Measurements from ENCODE around the gene TRIM72.
"Not testable (repeated sequence)": the region's sequence is repeated elsewhere in the genome, so short reads cannot be mapped to it uniquely, and the experiment has no call there.

The TRIM72 gene

DNA sequence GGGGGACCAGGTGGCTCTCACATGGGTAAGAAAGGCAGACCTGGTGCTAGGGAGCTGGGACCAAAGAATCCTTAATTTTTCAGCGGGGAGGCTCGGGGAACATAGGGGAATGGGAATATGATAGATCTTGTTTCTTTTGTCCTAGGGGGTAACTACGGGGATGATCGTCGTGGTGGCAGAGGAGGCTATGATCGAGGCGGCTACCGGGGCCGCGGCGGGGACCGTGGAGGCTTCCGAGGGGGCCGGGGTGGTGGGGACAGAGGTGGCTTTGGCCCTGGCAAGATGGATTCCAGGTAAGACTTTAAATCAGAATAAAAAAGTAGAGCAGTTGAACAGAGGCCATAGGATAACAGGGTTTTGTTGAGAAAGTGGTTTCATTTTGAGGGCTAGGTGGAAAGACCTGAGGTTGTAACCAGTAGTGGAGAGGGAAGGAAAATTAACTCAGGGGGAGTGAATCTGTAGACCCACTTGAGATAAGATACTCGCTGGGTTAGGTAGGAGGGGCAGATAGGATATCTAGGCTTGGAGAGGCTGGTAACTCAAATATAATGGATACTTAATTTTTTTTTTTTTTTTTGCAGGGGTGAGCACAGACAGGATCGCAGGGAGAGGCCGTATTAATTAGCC is 23.0 kb upstream of the TRIM72 start:
- DNase-seq (ENCODE audit: low read depth, low spot score) = no peak

DNA sequence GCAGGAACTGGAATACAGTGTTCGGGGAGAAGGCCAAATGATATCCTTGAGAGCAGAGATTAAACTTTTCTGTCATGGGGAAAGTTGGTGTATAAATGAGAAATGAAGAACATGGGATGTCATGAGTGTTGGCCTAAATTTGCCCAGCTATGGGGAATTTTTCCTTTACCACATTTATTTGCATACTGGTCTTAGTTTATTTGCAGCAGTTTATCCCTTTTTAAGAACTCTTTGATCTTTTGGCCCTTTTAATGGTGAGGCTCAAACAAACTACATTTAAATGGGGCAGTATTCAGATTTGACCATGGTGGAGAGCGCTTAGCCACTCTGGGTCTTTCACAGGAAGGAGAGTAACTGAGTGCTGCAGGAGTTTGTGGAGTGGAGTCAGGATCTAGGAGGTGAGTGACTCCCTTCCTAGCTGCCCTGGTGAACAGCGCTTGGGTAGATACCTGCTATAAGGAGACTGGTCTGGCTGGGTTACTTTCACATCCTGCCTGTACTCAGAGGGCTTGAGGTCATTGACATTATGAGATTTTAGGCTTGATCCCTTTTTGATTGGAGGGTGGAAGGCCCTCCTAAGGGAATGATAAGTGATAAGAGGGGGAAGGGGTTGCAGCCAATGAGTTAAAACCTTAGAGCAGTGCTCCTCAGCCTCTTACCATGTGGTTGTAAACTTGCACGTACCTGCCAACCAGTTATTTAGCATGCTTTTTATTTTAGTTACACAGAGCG is 22.1 kb upstream of the TRIM72 start:
- DNase-seq (ENCODE audit: low read depth, low spot score) = no peak

DNA sequence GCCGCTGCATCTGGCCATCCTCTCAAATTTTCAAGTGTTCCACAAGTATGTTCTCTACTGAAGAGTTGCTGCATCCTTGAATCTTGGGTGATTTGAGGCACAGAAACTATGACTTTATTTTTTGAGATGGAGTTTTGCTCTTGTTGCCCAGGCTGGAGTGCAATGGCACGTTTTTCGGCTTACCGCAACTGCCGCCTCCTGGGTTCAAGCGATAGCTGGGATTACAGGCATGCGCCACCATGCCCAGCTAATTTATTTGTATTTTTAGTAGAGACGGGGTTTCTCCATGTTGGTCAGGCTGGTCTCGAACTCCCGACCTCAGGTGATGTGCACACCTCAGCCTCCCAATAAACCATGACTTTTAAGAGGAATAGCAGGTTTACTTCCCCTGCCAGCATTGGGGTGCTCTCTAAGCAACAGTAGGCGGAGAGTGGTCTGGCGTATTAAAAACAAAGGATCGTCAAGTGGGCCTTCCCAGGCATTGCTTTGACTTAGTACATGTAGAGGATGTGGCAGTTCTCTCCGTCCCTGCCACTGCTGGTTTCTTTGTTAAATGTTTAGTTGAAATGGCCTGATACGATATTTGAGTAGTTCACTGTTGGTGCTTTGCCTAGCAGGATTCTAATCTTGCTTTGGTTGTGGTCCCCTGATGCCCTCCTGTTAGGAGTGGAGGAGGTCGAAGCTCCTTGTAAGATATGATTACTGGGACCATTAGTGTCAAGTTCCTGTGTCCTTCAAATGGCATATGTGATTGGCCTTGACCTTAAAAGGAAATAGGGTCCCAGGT is 20.9 kb upstream of the TRIM72 start:
- DNase-seq (ENCODE audit: low read depth, low spot score) = no peak

GRCh38 chr16:31193874-31194273 is 20.0 kb upstream of the TRIM72 start:
- DNase-seq (ENCODE audit: low read depth, low spot score) = no peak

DNA sequence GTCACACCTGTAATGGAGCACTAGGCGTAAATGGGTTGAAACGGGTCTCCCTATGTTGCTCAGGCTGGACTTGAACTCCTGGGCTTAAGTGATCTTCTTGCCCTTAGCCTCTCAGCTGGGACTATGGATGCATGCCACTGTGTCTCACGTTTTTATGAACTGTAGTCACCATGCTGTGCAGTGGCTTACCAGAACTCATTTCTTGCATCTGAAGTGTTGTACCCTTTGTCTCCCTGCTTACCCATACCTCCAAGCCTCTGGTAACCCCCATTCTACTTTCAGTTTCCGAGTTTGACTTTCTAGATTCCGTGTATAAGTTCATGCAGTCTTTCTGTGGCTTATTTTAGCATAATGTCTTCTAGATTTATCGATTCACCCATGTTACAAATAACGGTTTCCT is 19.0 kb upstream of the TRIM72 start:
- no peak for DNase-seq (ENCODE audit: low read depth, low spot score)

DNA sequence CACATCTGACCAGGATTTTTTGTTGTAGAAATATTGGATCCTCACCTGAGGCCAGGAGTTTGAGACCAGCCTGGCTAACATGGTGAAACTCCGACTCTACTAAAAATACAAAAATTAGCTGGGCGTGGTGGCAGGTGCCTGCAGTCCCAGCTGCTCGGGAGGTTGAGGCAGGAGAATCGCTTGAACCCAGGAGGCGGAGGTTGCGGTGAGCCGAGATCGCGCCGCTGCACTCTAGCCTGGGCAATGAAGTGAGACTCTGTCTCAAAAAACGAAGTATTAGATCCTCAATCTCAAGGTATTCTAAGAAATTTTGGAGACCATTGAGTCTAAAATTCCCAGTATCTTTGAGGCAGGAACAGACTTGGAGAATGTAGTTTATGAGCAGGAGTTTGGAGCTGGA is 18.1 kb upstream of the TRIM72 start:
- not testable (repeated sequence) for DNase-seq (ENCODE audit: low read depth, low spot score)

- DNase-seq (ENCODE audit: low read depth, low spot score) = no peak
Observed at GRCh38 chr16:31196324-31197088, 17.4 kb upstream of the TRIM72 start.

DNA sequence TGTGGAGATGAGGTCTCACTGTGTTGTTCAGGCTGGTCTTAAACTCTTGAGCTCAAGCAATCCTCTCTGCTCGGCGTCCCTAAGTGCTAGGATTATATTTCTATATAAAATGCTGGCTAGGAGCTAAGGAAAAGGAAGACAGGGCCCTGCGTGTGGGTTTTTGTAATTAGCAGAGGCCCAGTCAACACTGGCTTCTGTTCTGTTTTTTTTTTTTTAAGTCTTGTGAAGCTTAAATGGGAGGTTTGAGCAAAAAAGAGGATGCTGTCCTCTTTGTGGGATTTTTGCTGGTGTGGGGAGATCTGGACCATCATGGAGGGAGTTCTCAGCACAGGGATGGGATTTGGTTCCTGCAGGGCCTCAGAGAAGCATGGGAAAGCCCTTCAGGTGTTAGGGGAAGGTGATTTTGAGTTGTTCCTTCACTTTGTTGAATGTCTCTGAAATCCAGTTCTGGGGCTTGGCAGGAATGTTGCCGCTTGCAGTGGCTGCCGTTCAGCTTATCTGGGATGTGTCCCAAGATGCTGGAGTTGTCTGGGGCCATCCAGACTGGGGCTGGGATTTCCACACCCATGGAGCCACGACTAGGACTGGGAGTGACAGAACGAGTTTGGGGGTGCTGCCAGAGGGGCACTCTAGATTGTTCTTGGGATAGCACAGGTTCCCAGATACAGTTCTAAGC is 15.6 kb upstream of the TRIM72 start:
- DNase-seq (ENCODE audit: low read depth, low spot score) = no peak

DNA sequence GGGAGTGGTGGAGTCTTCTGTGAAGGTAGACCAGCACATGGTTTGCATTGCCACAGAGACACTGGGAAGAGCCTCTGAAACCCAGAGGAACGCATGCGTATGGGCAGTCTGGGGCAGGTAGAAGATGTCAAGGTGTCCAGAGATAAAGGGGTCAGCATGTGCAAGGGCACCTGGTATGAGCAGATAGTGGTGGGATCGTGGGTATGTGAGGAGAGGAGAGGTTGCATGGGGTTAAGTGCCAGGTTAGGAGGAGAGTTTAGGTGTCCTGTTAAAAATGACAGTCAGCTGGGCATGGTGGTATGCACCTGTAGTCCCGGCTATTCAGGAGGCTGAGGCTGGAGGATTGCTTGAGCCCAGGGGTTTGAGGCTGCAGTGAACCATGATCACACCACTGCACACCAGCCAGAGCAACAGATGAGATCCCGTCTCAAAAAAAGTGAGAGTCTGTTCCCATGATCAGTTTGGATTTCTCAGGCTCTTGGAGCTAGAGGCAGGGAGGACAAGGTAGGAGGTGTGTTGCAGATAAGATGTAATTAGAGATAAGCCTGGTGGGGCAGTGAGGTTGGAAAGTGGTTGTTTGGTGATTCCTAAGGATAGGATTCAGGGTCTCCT is 14.4 kb upstream of the TRIM72 start:
- DNase-seq (ENCODE audit: low read depth, low spot score) = no peak

- DNase-seq (ENCODE audit: low read depth, low spot score) = not testable (repeated sequence)
Observed at GRCh38 chr16:31200111-31200510, 13.8 kb upstream of the TRIM72 start.

DNA sequence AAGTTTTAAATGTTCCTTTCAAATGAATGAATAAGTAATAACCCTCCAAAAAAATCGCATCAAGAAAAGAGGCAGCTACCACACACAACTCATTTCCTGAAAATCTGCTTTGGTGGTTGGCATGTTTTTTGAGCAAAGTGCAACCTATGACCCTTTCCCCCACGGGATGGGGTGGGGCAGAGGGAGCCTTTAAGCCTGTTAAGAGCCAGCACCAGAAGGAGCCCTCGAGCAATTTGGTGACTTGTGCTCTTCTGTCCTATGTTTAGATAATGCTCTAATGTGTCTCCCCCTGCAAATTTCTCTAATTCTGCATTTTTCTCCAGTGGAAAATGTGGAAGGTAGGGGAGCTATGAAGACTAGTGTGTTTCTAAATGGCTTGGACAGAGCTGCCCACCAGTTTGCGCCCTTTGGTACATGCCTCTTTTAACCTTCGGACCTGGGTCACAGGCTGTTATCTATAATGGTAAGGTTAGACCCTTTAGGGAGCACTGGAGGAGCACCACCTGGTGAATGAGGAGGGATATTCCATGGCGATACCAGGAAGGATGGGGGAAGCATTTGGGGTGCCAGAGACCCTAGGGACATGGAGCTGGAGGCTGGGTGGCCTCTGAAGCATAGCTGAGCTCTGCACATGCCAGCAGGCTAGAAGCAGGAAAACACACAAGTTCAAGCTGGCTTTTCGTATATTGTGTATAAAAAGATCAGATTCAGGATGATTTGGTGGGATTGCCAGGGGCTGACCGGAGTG is 12.9 kb upstream of the TRIM72 start:
- DNase-seq (ENCODE audit: low read depth, low spot score) = no peak

- no peak for DNase-seq (ENCODE audit: low read depth, low spot score)
Observed at GRCh38 chr16:31201582-31202413, 12.1 kb upstream of the TRIM72 start.

GRCh38 chr16:31202414-31203375 is 11.2 kb upstream of the TRIM72 start, which contains the start of gene PYCARD:
TSS of gene PYCARD (minus strand) at chr16:31202760. CDS start at chr16:31202690, 70 bp downstream.
- no peak for DNase-seq (ENCODE audit: low read depth, low spot score)

DNA sequence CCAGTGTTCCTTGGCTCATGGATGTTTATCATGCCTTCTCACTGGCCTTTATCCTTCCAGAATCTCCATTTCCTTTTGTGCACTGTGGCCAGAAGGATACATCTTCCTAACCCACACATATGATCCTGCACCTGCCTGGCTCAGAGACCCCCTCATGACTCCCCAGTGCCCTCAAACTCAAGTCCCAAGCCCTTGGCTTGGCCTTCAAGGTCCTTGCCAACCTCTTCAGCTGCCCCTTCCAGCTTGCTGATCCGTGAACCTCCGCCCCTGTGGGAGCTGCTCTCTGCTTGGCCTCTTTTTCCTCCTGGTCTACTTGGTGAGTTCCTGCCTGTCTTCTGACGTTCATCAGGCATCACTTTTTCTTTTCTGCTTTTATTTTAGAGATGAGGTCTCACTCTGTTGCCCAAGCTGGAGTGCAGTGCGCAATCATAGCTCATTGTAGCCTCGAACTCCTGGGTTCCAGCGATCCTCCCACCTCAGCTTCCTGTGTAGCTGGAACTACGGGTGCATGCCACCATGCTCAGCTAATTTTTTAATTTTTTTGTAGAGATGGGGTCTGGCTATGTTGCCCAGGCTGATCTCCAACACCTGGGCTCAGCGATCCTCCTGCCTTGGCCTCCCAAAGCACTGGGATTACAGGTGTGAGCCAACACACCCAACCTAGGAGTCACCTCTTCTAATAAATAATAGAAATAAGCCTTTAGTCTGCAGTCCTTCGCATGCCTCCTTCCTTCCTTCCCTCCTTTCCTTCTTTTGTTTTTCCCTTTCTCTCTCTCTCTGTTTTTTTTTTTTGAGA is 8.8 kb upstream of the TRIM72 start:
- no peak for DNase-seq (ENCODE audit: low read depth, low spot score)

GRCh38 chr16:31206776-31207175 is 7.1 kb upstream of the TRIM72 start:
- DNase-seq (ENCODE audit: low read depth, low spot score) = no peak

GRCh38 chr16:31213342-31213741 is 577 bp upstream of the TRIM72 start:
- no peak for DNase-seq (ENCODE audit: low read depth, low spot score)

- no peak for DNase-seq (ENCODE audit: low read depth, low spot score)
Observed at GRCh38 chr16:31214708-31215286, 878 bp downstream of the TRIM72 start.
